ENCODE results near the gene MAS1L.

DNA sequence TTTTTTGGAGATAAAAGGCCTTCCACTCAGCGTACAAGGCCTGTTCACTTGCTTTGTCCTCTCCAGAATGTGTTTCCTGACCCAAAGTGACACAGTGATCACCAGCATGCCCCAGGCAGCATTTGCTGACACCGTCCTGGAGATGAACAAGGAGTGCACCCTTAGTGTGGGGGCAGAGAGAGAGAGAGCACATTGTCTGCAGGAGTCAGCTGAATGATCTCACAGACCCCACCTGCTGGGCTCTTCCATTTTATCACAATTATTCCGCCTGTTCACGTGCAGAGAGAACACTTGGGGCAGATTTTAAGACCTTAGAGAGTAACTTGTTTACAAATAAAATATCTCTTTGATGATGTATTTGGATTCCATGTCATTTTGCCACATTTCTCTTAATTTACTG is 22.4 kb upstream of the MAS1L start:
- TF ChIP-seq, protein P1, sequence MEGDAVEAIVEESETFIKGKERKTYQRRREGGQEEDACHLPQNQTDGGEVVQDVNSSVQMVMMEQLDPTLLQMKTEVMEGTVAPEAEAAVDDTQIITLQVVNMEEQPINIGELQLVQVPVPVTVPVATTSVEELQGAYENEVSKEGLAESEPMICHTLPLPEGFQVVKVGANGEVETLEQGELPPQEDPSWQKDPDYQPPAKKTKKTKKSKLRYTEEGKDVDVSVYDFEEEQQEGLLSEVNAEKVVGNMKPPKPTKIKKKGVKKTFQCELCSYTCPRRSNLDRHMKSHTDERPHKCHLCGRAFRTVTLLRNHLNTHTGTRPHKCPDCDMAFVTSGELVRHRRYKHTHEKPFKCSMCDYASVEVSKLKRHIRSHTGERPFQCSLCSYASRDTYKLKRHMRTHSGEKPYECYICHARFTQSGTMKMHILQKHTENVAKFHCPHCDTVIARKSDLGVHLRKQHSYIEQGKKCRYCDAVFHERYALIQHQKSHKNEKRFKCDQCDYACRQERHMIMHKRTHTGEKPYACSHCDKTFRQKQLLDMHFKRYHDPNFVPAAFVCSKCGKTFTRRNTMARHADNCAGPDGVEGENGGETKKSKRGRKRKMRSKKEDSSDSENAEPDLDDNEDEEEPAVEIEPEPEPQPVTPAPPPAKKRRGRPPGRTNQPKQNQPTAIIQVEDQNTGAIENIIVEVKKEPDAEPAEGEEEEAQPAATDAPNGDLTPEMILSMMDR (IDR thresholded peaks at IDR 0.05; ENCODE audit: low read depth, low read length, poor library complexity, severe bottlenecking), result no peak
- no peak for TF ChIP-seq EZH2phosphoT487 (IDR thresholded peaks at IDR 0.05; ENCODE audit: borderline replicate concordance, low read length)
